Natural killer cell (primary cell): ENCODE measurements around the gene TNS3. TPM values are rescaled to one million over a fixed set of nuclear protein-coding genes. Genes with fewer than 3 reads are reported as not detected.

Experiments
- ATAC-seq, 3 donors: fragments of 150-1000 bp in 2 of 3; fragments of 200-7000 bp in 1 of 3; cut with Tn5 transposase; 1 replicate in 1 of 3; 2 replicates in 2 of 3; pipeline ENCODE4 v1.10.0; 2021; ENCODE audit warnings: mild to moderate bottlenecking in 2 of 3, moderate library complexity in 2 of 3
- DNase-seq, 2 donors: peaks; one replicate each; pipeline versions ENCODE4 v3.0.0 to v3.0.0-alpha.2; 2013 to 2021; ENCODE audit warnings: mixed read lengths in 1 of 2
- H3K27ac ChIP-seq: one replicate; pipeline ENCODE4 v1.5.1; 2013; ENCODE audit warnings: mild to moderate bottlenecking, low read length
- H3K27me3 ChIP-seq: one replicate; pipeline ENCODE4 v1.6.1; 2013; ENCODE audit warnings: low read length; ENCODE audit not compliant: control insufficient read depth, insufficient read depth
- H3K36me3 ChIP-seq: one replicate; pipeline ENCODE4 v1.6.1; 2013; ENCODE audit warnings: low read length; ENCODE audit not compliant: control insufficient read depth, insufficient read depth
- H3K4me1 ChIP-seq: one replicate; pipeline ENCODE4 v1.6.1; 2013; ENCODE audit warnings: low read length; ENCODE audit not compliant: control insufficient read depth, insufficient read depth
- H3K4me3 ChIP-seq: one replicate; pipeline ENCODE4 v1.5.1; 2013; ENCODE audit warnings: low read length
- H3K9me3 ChIP-seq: one replicate; pipeline ENCODE4 v1.6.1; 2013; ENCODE audit warnings: low read length; ENCODE audit not compliant: control insufficient read depth, insufficient read depth
- H3K27ac Mint-ChIP-seq, 2 donors: one replicate each; pipeline ENCODE4 v1.8.0; 2022; ENCODE audit warnings: mild to moderate bottlenecking in 2 of 2, mixed read lengths in 2 of 2, moderate library complexity in 1 of 2
- H3K27me3 Mint-ChIP-seq, 2 donors: one replicate each; pipeline ENCODE4 v1.8.0; 2022; ENCODE audit warnings: low read depth in 2 of 2, mixed read lengths in 2 of 2
- H3K36me3 Mint-ChIP-seq: one replicate; pipeline ENCODE4 v1.8.0; 2022; ENCODE audit warnings: mixed read lengths
- H3K4me1 Mint-ChIP-seq, 2 donors: one replicate each; pipeline ENCODE4 v1.8.0; 2022; ENCODE audit warnings: mixed read lengths in 2 of 2
- H3K4me3 Mint-ChIP-seq: one replicate; pipeline ENCODE4 v1.8.0; 2022; ENCODE audit warnings: mild to moderate bottlenecking, moderate library complexity, mixed read lengths
- H3K9me3 Mint-ChIP-seq, 2 donors: one replicate each; pipeline ENCODE4 v1.8.0; 2022; ENCODE audit warnings: mixed read lengths in 2 of 2
- whole genome bisulfite sequencing: methylation state at CpG from one replicate; pipeline ENCODE4 v1.1.7; 2013; ENCODE audit warnings: missing lambda C conversion rate; ENCODE audit not compliant: insufficient coverage; 5-methylcytosine and 5-hydroxymethylcytosine counted together
- intact Hi-C: fragments of 100-400 bp; cut with micrococcal nuclease; formaldehyde crosslinking; loops from one replicate; pipeline ENCODE4 v1.14.2; 2022
- total RNA-seq, 4 donors: library from RNA; stranded (reverse); fragments of 120-200 nt in 1 of 4; gene quantifications; one replicate each; pipeline versions ENCODE4 v1.2.3 to v1.2.4, GENCODE V29; 2013 to 2022
- TF ChIP-seq, protein P1 (sequence below): fragments of 200-600 bp; IDR thresholded peaks from one replicate; pipeline ENCODE4 v1.8.0; 2022; ENCODE audit warnings: antibody characterized with exemption

Gene TNS3
- total RNA-seq, 3 donors from 2014 or later (not counting 1 experiment from before 2014, with no cell fraction given) = 1.6 to 3.5 (median 2.9) TPM

DNA sequence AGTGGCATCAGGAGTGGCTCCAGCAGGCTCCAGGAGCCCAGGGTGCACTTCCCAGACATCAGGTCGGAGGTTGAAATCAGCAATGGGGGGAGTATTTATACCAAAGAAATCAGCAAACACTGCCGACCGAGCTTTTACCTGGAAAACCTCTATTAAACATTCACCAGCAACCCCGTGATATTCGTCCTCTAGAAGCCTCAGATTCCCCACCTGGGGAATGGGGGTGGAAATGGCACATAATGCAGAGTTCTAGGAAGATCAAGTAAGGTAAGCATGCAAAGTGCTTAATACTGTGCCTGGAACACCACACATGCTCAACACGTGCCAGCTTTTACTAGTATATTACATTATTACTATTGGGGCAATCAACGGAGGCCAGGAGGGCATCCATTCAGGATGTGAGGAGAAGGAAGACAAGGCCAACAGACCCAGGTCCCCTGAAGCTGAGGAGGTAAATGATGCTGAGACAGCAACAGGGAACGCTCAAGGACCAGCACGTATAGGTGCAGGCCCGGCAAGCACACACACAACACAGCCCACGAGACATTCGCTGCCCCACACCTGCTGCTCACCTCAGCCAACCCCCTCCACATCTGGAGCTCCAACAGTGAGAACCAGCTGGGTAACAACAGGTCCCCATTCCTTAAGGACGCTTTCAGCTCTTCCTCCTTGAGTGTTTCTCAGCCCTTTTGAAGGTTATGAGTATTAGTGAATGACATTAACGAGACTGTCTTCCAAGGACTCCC, 125.5 kb downstream of the TNS3 start:
- Mint-ChIP-seq H3K27ac (no peak overlapping the region), H3K36me3 (no peaks in the 10 kb centered on the region), H3K27me3 (no peaks in the 10 kb centered on the region), H3K4me1 (peaks cover 0 to 6% of the 10 kb centered on the region in 2 donors), H3K4me3 (no peak overlapping the region), H3K9me3 (no peaks in the 10 kb centered on the region)
- no peak for DNase-seq
- Histone ChIP-seq H3K27ac (no peak overlapping the region), H3K36me3 (no peaks in the 10 kb centered on the region), H3K9me3 (no peaks in the 10 kb centered on the region), H3K27me3 (no peaks in the 10 kb centered on the region), H3K4me1 (no peaks in the 10 kb centered on the region), H3K4me3 (no peak overlapping the region)
- 90% methylated on average over 8 of the region's 14 CpGs for WGBS
- intact Hi-C loops = no loop called here
- TF ChIP-seq, protein P1, sequence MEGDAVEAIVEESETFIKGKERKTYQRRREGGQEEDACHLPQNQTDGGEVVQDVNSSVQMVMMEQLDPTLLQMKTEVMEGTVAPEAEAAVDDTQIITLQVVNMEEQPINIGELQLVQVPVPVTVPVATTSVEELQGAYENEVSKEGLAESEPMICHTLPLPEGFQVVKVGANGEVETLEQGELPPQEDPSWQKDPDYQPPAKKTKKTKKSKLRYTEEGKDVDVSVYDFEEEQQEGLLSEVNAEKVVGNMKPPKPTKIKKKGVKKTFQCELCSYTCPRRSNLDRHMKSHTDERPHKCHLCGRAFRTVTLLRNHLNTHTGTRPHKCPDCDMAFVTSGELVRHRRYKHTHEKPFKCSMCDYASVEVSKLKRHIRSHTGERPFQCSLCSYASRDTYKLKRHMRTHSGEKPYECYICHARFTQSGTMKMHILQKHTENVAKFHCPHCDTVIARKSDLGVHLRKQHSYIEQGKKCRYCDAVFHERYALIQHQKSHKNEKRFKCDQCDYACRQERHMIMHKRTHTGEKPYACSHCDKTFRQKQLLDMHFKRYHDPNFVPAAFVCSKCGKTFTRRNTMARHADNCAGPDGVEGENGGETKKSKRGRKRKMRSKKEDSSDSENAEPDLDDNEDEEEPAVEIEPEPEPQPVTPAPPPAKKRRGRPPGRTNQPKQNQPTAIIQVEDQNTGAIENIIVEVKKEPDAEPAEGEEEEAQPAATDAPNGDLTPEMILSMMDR = no peak
- no peak for ATAC-seq

DNA sequence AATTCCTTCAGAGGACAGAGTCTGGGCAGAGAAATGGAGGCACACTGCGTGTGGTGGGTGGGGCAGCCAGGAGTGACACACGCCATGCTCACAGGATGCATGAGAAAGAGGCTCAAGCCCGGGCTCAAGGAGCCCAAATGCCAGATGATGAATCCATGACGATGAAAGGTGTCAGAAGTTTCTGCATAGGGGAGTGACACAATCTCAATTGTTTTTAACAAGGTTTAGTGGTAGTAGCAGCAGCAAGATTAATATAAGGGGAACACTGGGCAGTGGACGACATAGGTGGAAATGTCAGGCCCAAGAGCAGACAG, 126.1 kb downstream of the TNS3 start:
- H3K27ac ChIP-seq = no peak overlapping the region

DNA sequence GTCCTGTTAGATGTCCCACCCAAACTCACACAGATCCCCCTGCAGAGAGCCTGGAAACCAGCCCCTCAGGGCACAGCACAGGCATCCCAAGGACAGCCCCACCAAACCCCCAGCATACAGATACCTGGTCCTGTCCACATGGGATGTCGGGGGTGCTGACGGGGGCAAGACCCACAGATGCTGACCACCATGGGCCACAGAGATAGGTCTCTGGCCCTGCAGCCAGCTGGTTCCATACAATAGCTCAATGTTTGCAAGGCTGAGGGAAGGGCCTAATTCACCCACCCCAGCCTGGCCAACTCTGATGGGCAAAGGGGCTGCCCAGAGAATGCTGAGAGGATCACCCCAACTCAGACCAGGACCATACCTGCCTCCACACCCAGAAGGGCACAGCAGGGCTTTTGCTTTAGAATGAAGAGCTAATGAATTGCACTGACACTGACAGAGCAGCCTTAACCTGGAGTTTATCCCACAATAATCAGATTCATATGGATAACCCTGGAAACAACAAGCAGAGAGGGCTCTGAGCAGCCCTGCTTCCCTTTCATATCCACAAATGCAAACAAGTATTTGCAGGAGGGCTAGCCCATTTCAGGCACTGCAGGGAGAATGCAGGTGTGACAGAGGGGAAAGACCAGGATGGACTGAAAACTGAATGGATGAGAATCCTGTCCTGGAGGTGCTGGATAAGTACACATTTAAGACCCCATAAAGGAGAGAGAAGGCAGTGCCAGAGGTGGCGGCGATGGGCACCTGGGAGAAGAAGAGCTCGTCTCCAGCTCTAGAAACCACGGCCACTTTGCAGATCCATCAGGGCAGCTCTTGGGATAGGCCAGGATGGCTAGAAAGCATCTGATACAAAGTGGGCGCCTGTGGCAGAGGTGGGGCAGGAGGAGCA, 126.7 kb downstream of the TNS3 start:
- ATAC-seq (no peak), DNase-seq (no peak)
- H3K27me3 ChIP-seq = no peaks in the 10 kb centered on the region
- Mint-ChIP-seq H3K9me3 (no peaks in the 10 kb centered on the region), H3K27me3 (no peaks in the 10 kb centered on the region), H3K36me3 (no peaks in the 10 kb centered on the region), H3K27ac (no peak overlapping the region), H3K4me1 (peaks cover 0 to 6% of the 10 kb centered on the region in 2 donors), H3K4me3 (no peak overlapping the region)
- TF ChIP-seq, protein P1 = no peak
- H3K36me3 ChIP-seq = no peaks in the 10 kb centered on the region
- WGBS = 93% methylated on average over 7 of the region's 7 CpGs
- intact Hi-C loops = no loop called here
- no peak overlapping the region for H3K4me3 ChIP-seq
- no peaks in the 10 kb centered on the region for H3K4me1 ChIP-seq
- H3K27ac ChIP-seq = no peak overlapping the region
- H3K9me3 ChIP-seq = no peaks in the 10 kb centered on the region

More for the DNA sequence above, 126.1 kb downstream of the TNS3 start:
- Histone ChIP-seq H3K27me3 (no peaks in the 10 kb centered on the region), H3K4me3 (no peak overlapping the region), H3K4me1 (no peaks in the 10 kb centered on the region), H3K9me3 (no peaks in the 10 kb centered on the region), H3K36me3 (no peaks in the 10 kb centered on the region)
- intact Hi-C loops = no loop called here
- TF ChIP-seq, protein P1 = no peak
- no peaks in the 10 kb centered on the region for H3K9me3 Mint-ChIP-seq
- H3K4me1 Mint-ChIP-seq = peaks cover 0 to 6% of the 10 kb centered on the region in 2 donors
- H3K36me3 Mint-ChIP-seq = no peaks in the 10 kb centered on the region
- DNase-seq (no peak), ATAC-seq (no peak)
- no peaks in the 10 kb centered on the region for H3K27me3 Mint-ChIP-seq
- WGBS = 93% methylated on average over 5 of the region's 5 CpGs
- H3K4me3 Mint-ChIP-seq = no peak overlapping the region
- H3K27ac Mint-ChIP-seq = no peak overlapping the region
